Colonic mucosa (tissue), 4 donors: ENCODE measurements around the gene DCP1A. TPM values are rescaled to one million over a fixed set of nuclear protein-coding genes. Genes with fewer than 3 reads are reported as not detected.

Experiments used
- DNase-seq: peaks from one replicate; pipeline ENCODE4 v3.0.0-alpha.2; 2020
- H3K27ac ChIP-seq: fragments of 200-600 bp; one replicate; pipeline ENCODE4 v1.8.0; 2021
- H3K27me3 ChIP-seq: fragments of 200-600 bp; one replicate; pipeline ENCODE4 v1.8.0; 2021
- H3K36me3 ChIP-seq: fragments of 200-600 bp; one replicate; pipeline ENCODE4 v1.8.0; 2021
- H3K4me1 ChIP-seq: fragments of 200-600 bp; one replicate; pipeline ENCODE4 v1.8.0; 2021; ENCODE audit warnings: mild to moderate bottlenecking
- H3K4me3 ChIP-seq: fragments of 200-600 bp; one replicate; pipeline ENCODE4 v1.8.0; 2021
- H3K9ac ChIP-seq, 2 donors: one replicate each; pipeline ENCODE4 v1.7.0; 2013; ENCODE audit warnings: control low read depth in 2 of 2, low read depth in 2 of 2, low read length in 2 of 2
- H3K9me3 ChIP-seq: fragments of 200-600 bp; one replicate; pipeline ENCODE4 v1.8.0; 2021
- intact Hi-C: fragments of 100-400 bp; cut with DNase I; formaldehyde crosslinking; loops from one replicate; pipeline ENCODE4 v1.14.1; 2022
- total RNA-seq, 2 donors: library from RNA; stranded (reverse); fragmentation: NEBNext Ultra II Directional in 1 of 2; extraction: Animal tissue kit (Norgen Biotek cat#: 25700) in 1 of 2; gene quantifications; one replicate each; pipeline ENCODE4 v1.2.1, GENCODE V29; 2021
- TF ChIP-seq, protein P1 (sequence below): fragments of 200-600 bp; IDR thresholded peaks from one replicate; pipeline ENCODE4 v1.8.0; 2022; ENCODE audit warnings: antibody characterized with exemption, mild to moderate bottlenecking
- donor health status: healthy.
- donor health status: DM: no; HTN: no; CAD: no.
- donor health status: DM: no; HTN: no; CAD: no.

DCP1A gene
- total RNA-seq, 2 donors from 2014 or later: 20.6 to 24.5 TPM

DNA sequence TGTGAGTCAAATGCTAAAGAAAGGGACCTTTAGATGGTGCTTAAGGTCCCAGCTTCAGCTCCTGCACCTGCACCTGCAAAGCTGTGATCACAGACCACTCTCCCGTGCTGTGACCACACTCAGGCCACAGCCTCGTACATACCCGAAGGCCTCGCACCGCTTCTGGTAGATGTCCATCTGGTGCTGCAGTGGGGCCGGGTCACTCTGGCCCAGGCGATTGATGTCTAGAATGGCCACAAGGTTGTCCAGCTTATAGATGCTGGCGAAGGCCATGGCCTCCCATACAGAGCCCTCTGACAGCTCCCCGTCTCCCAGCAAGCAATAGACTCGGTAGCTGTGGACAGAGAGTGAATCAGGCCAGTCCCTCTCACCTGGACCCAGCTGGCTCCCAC is 112.5 kb downstream of the DCP1A start:
- H3K36me3 ChIP-seq: peaks cover 20% of the 10 kb centered on the region
- H3K4me3 ChIP-seq: no peak overlapping the region
- peaks cover 19% of the 10 kb centered on the region for H3K4me1 ChIP-seq
- H3K27me3 ChIP-seq: no peaks in the 10 kb centered on the region
- H3K9me3 ChIP-seq: no peaks in the 10 kb centered on the region
- TF ChIP-seq, protein P1, sequence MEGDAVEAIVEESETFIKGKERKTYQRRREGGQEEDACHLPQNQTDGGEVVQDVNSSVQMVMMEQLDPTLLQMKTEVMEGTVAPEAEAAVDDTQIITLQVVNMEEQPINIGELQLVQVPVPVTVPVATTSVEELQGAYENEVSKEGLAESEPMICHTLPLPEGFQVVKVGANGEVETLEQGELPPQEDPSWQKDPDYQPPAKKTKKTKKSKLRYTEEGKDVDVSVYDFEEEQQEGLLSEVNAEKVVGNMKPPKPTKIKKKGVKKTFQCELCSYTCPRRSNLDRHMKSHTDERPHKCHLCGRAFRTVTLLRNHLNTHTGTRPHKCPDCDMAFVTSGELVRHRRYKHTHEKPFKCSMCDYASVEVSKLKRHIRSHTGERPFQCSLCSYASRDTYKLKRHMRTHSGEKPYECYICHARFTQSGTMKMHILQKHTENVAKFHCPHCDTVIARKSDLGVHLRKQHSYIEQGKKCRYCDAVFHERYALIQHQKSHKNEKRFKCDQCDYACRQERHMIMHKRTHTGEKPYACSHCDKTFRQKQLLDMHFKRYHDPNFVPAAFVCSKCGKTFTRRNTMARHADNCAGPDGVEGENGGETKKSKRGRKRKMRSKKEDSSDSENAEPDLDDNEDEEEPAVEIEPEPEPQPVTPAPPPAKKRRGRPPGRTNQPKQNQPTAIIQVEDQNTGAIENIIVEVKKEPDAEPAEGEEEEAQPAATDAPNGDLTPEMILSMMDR: no peak
- no peak for DNase-seq
- intact Hi-C loops: no loop called here
- no peak overlapping the region for H3K27ac ChIP-seq
- H3K9ac ChIP-seq: no peak overlapping the region

DNA sequence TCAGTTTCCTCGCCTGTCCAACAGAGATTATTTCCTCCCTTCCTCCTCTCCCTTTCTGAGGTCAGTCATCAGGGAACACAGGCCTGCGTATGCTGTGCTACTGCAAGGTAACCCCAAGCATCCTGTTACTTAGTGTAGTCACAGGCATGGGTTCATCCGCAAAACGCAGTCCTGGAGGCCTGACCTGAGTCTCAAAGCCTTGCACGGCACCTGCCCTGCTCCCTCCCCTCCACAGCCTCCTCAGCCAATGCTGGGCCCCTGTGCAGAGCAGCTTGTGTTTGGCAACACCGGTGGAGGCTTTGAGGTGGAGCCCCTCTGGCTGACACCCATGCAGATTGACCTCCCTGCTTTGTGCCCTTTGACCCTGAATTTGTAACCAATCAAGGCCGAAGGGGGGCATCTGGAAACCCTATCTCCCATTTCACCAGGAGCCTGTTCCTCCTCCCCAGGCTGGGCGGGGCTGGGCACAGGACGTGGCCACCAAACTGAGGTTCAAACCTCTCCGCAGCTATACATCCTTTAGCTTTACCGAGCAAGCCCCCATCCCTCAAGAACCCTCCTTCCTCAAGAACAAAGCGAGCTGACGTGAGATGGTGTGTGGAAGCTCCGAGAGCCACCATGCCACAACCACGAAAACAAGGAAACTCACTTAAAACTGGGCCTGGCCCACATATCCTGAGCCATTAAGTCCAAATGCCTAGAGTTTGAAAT is 113.1 kb downstream of the DCP1A start:
- TF ChIP-seq, protein P1: no peak
- Histone ChIP-seq H3K4me3 (no peak overlapping the region), H3K9me3 (no peaks in the 10 kb centered on the region), H3K9ac (no peak overlapping the region), H3K27ac (no peak overlapping the region), H3K27me3 (no peaks in the 10 kb centered on the region), H3K4me1 (peaks cover 19% of the 10 kb centered on the region), H3K36me3 (peaks cover 25% of the 10 kb centered on the region)
- intact Hi-C loops: no loop called here
- DNase-seq: no peak

Other genes with a start within 250 kb of the DCP1A start
- 10 to 100 TPM; 15.3 to 30.4 TPM for gene RFT1, start 217.1 kb downstream of the DCP1A start, total RNA-seq
- gene PRKCD, start 186.3 kb downstream of the DCP1A start, total RNA-seq: 10 to 100 TPM; 58.9 to 75.0 TPM
- 100 to 1,000 TPM; 315 to 393 TPM for gene TKT, start 91.5 kb downstream of the DCP1A start, total RNA-seq
- 10 to 100 TPM in 1 of 2 donors, 1 to 10 TPM in 1; 9.6 to 17.1 TPM for gene CACNA1D, start 147.1 kb upstream of the DCP1A start, total RNA-seq